NB4 (cell line): ENCODE results near the gene ATG13.

Experiments
- CTCF ChIP-seq: IDR thresholded peaks from one replicate; pipeline ENCODE4 v1.5.1; 2012; ENCODE audit warnings: low read depth, low read length
- MAX ChIP-seq: IDR thresholded peaks from 2 replicates; pipeline ENCODE4 v1.6.1; 2011; ENCODE audit warnings: low read depth, low read length
- MYC ChIP-seq: IDR thresholded peaks from 2 replicates; pipeline ENCODE4 v1.6.1; 2011; ENCODE audit warnings: low read depth, low read length
- POLR2A ChIP-seq: IDR thresholded peaks from 2 replicates; pipeline ENCODE4 v1.6.1; 2011; ENCODE audit warnings: mild to moderate bottlenecking; ENCODE audit not compliant: insufficient read length; ENCODE audit errors: extremely low read depth

GRCh38 chr11:46678741-46679130 is 61.4 kb downstream of the ATG13 start:
- TF ChIP-seq CTCF (no peak), POLR2A (no peak), MYC (no peak), MAX (no peak)
